GM12875 (cell line): ENCODE measurements around the gene ZNF674.

Experiments used
- H3K4me3 ChIP-seq: one replicate; pipeline ENCODE4 v1.5.1; 2011; ENCODE audit warnings: low read depth, low read length, control low read depth
- TF ChIP-seq, protein P1 (sequence below): IDR thresholded peaks from 2 replicates; pipeline ENCODE4 v1.5.1; 2011; ENCODE audit warnings: low read depth, mild to moderate bottlenecking, control low read depth, inconsistent platforms, low read length, moderate library complexity, borderline replicate concordance; ENCODE audit not compliant: insufficient read depth

Gene ZNF674

DNA sequence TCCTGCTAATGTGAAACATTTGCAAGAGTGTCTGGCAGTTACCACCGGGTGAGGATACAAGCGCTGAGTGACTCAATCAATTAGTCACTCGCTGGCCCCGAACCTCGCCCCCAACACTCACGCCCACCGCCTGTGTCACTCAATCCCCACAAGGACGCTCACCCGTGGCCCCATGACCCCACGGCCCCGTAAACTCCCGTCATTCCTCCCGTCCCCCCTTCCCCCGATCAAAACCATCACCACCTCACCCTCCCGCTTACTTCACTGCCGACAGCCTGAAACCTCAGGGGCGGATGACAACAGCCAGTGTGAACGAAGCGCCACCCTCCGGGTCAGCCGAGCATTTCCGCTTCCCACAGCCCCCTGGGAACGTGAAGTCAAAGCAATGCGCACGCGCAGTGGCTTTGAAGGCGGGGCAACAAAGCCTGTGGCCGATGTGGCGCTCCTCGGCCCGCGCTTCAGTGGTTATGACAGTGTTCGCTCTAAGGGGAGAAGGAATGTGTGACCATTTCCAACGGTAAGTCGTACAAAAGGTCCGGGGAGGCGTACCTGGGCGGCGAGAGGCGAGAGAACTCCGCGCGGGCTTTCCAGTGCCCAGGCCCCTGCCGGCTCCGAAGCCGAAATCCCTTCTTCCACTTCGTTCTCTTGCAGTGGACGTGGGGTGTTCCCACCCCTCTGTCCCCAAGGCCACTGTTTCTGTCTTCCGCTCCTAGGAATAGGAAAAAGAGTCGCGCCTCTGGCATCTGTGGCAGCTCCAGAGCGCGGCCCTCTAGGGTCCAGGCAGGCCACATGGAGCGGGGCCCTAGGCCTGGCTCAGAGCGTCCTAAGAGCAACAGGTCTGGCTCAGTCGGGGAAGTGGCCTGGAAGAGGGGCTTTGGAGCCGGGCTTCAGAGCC is at the start of gene ZNF674:
Gene ZNF674, minus strand, starts transcription at position 311 of the 895 bp plus-strand sequence. CDS start 3,334 bp downstream, outside the sequence.
- TF ChIP-seq, protein P1, sequence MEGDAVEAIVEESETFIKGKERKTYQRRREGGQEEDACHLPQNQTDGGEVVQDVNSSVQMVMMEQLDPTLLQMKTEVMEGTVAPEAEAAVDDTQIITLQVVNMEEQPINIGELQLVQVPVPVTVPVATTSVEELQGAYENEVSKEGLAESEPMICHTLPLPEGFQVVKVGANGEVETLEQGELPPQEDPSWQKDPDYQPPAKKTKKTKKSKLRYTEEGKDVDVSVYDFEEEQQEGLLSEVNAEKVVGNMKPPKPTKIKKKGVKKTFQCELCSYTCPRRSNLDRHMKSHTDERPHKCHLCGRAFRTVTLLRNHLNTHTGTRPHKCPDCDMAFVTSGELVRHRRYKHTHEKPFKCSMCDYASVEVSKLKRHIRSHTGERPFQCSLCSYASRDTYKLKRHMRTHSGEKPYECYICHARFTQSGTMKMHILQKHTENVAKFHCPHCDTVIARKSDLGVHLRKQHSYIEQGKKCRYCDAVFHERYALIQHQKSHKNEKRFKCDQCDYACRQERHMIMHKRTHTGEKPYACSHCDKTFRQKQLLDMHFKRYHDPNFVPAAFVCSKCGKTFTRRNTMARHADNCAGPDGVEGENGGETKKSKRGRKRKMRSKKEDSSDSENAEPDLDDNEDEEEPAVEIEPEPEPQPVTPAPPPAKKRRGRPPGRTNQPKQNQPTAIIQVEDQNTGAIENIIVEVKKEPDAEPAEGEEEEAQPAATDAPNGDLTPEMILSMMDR, result peak; percentile 30; the same call in 1 of the 2 replicates
- peak within 1 kb of the TSS; percentile 56 for H3K4me3 ChIP-seq

DNA sequence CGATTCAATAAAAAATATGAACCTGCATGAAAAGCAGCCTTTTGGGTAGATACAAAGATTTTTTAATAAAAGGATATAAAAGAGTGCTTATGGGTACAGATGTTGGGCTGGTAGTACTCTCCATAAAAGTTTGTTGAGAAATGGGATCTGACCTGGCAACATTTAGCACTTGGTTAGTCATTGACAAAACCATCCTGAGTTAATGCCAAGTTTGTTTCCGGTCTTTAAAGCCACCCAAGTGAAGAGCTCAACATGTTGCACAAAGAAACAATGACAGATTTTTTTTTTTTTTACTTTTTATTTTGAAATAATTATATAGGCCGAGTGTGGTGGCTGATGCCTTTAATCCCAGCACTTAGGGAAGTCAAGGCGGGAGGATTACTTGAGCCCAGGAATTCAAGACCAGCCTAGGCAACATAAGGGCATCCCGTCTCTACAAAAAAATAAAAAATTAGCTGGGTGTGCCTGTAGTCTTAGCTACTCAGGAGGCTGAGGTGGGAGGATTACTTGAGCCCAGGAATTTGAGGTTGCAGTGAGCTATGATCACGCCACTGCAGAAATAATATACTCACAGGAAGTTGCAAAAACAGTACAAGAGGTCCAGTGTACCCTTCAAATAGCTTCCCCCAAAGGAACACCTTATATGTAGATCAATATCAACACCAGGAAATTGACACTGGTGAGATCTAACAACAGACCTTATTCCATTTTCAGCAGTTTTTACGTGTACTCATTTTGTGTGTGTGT is 44.9 kb upstream of the ZNF674 start:
- H3K4me3 ChIP-seq, result no peak overlapping the region
- TF ChIP-seq, protein P1, result no peak

DNA sequence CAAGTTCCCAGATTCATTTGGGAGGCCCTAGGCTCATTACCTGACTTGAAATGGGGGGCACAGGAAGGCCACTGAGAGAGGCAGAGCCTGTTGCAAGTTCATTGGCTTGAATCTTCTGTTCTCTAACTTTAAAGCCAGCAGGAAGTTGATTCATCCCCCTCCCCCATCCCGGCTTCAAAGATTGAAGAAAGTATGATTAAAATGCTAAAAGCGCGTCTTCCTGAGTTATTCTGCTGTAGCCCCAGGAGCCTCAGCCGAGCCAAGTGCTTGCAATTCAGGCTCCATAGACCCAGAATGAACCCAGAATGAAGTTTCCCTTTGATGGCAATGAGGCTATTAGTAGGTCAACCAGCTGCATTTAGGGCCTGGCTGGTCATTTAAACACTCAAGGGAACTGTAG is 43.0 kb upstream of the ZNF674 start:
- TF ChIP-seq, protein P1, result no peak
- H3K4me3 ChIP-seq, result peak overlapping the region; percentile 16

DNA sequence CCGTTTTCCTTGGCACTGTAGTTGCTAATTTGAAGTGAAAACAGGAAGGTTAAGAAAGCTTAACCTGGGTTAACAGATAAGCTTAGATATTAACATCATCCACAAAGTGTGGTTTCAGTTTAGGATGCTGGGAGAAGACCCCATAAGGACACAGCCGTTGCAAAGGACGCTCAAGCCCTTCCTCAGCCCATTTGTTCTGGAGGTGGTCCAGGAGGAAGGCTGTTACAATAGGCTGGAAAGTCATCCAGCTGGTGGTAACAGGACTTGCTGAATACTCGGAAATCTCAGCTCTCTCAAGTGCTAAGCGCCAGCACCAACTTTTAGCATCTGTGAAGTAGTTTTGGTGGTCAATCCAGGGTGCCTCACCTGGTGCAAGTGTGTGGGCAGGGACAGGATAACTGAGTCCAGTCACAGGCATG is 42.5 kb upstream of the ZNF674 start:
- H3K4me3 ChIP-seq, result peak overlapping the region; percentile 10
- TF ChIP-seq, protein P1, result no peak

DNA sequence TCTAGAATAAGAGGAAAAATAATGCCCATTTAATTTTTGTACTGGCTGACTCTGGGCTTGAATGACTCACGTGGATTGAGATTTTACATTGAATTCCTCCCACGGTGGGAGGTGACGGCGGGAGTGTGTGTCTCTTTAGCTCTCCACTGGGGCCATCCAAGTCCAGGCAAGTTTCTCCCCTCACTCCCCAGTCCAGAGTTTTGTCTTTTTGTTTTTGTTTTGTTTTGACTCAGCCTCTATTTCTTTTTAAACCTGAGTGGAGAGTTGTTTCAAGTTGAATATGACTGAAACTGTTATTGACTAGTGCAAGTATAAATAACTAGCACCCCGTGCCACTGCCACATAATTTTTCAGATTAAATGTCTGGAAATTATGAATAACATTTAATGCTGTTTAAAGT is 41.9 kb upstream of the ZNF674 start:
- H3K4me3 ChIP-seq, result no peak overlapping the region
- TF ChIP-seq, protein P1, result no peak

DNA sequence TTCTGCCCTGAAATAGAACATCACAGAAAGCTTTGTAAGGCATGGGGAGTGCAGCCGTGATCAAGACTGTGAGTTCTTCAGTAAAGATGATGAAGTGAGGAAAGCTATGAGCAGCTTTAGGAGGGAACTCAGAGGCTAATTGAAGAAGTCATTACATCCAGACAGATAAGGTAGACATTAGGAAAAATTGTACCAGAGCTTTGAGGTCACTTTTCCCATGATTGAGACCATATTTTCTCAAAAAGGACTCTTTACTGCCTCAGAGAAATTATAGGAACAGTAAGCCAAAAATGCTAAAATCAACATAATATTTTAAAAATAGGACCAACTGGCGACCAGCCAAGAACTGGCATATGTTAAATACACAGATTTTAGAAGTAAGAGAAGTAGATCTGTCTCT is 39.5 kb upstream of the ZNF674 start:
- no peak overlapping the region for H3K4me3 ChIP-seq
- TF ChIP-seq, protein P1, result no peak

DNA sequence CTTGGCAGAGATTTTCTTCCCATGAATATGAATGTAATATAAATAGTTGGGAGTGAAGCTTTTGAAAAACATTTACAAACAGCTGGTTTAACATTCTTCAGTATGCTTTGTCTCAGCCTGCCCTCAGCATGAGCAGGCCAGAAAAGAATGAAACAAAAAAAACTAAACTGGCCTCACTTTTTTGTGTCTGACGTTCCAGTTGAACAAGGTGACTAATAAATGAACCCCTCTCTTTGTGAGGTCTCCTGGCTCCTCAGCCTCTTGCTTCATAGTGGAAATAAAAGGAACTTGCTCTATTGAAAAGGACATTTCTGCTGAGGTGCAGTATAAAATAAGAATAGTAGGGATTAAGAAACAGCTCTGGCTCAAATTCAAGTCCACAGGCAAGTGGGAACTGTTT is 37.7 kb upstream of the ZNF674 start:
- TF ChIP-seq, protein P1, result no peak

More for the DNA sequence above, 37.7 kb upstream of the ZNF674 start:
- no peak overlapping the region for H3K4me3 ChIP-seq
